HG03196 (cell line): ENCODE results near the gene SLC12A4.
A peak's percentile ranks its signal among the peaks of the same experiment; 100 is the strongest.
"Not testable (repeated sequence)": the region's sequence is repeated elsewhere in the genome, so short reads cannot be mapped to it uniquely, and the experiment has no call there.

ENCODE experiments used
- ATAC-seq: cut with Tn5 transposase; IDR thresholded peaks from one replicate; pipeline ENCODE4 v1.9.1; 2021; ENCODE audit not compliant: unreplicated experiment

SLC12A4 gene

DNA sequence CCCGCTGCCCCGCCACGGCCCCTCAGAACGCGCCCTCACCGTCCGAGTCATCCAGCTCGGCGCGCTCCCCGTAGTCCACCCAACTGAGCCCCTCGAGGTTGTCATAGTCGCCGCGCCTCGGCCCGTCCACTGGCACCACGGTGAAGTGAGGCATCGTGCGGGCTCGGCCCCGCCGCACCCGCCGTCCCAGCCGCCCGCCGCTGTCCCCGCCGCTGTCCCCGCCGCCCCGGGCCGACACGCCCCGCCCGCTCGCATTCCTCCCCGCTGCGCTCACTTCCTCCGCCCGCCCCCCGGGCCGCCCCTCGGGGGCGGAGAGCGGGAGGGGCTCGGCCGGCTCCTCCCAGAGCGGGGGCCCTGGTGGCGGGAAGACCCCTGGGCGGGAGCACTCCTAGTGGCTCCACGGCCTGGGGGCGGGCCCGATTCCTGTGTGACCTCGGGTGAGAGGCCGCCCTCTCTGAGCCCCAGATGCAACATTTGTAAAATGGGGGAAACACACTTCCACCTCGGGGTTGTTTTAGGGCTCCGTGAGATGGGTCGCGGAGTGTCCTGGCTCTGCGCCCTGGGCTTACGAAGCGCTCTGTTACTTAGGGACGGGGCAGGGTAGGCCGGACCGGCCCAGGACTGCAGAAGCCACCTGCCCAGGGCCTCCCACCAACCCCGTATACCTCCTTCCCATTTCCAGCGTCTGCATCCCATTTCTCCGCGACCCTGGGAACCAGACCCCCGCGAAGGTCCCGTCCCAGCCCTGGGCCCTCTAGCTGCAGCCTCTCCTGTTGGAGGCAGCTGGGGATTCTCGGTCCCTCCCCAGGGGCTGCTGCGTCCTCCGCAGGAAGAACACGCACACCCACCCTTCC is at the start of gene SLC12A4:
Gene SLC12A4 (minus strand): TSS at position 238 of the 854 bp plus-strand sequence. CDS start 84 bp downstream, at position 154.
- peak; percentile 65 for ATAC-seq

GRCh38 chr16:68015681-68016080 is 47.2 kb upstream of the SLC12A4 start, which contains the start of gene DPEP2NB:
DPEP2NB (minus strand) TSS chr16:68015911; CDS start chr16:68015770, 141 bp downstream.
- no peak for ATAC-seq

GRCh38 chr16:68013440-68013839 is 45.0 kb upstream of the SLC12A4 start:
- no peak for ATAC-seq

GRCh38 chr16:68009872-68010271 is 41.4 kb upstream of the SLC12A4 start:
- not testable (repeated sequence) for ATAC-seq

DNA sequence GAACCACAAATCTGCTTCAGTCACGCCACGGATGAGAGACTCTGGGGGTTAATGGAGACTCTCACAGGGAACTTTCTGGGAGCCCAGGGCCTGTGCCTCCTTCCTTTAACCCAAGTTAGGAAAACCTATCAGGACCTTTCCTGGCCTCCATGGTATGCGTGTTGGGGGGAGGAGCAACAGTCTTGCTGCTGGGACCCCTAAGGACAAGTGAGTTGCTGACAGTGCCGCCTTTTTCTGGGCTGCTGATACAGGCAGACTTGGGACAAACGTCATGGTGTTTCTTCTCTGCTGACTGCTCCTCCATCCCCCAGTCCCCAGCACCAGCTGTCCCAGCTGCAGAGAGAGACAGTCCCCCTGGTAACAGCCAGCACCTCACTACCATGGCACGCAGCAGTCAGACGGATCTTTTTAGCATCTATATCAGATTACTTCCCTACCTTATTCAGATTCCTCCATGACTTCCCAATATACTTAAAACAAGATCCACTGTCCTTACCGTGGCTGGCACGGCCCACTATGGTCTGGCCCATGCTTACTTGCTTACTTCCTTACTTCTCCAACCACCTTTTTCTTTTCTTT is 40.8 kb upstream of the SLC12A4 start:
- ATAC-seq = no peak

DNA sequence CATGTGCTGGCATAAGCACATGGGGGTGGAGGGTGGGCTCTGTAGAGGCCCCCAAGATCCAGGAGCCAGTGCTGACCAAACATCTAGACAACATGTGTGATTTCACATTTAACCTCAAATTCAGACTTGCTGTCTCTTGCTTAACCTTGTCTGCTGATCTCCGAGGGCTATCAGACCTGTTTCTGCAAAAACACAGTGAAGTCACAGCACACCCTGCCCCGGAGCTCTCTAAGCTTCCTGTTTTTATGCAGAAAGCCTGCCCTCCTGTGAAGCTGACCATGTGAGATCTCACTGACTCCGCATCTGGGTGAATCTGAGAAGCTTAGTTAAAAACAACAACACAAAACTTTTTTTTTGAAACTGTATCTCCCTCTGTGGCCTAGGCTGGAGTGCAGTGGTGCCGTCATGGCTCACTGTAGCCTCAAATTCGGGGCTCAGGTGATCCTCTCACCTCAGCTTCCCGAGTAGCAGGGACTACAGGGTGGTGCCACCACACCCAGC is 37.4 kb upstream of the SLC12A4 start:
- ATAC-seq = no peak

GRCh38 chr16:68005211-68005610 is 36.8 kb upstream of the SLC12A4 start:
- ATAC-seq = no peak

DNA sequence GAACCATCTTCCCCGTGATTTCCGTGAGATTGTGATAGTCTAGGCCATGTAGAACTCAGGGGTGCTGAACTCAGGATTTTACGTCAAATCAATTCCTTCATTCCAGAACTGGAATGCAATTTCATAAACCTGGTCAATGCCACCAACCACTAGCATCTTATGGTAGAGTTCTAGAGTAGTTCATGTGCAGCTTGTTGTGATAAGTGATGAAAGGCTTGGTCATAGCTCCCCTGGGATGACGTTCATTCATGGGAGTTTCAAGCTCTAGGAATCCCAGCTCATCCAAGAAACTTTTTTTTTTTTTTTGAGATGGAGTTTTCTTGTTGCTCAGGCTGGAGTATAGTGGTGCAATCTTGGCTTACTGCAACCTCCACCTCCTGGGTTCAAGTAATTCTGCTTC is 34.6 kb upstream of the SLC12A4 start:
- no peak for ATAC-seq

DNA sequence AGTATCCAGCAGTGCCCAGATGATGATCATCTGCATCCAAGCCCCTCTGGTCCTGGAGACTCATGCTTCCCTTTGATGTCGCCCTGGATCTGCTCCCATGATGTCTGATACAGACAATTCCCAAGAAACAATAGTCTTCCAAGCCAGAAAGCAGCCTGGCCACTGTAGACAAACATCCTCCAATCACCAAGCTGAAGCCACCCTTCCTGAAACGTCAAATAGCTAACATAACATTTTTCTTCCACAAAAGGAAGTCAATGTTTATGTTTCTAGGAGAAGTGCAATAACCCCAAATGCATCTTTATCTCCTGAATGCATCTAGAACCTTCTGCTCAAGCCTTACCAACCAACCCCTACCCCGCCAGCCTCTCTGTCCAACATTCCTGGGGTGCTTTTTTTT is 32.0 kb upstream of the SLC12A4 start:
- no peak for ATAC-seq

DNA sequence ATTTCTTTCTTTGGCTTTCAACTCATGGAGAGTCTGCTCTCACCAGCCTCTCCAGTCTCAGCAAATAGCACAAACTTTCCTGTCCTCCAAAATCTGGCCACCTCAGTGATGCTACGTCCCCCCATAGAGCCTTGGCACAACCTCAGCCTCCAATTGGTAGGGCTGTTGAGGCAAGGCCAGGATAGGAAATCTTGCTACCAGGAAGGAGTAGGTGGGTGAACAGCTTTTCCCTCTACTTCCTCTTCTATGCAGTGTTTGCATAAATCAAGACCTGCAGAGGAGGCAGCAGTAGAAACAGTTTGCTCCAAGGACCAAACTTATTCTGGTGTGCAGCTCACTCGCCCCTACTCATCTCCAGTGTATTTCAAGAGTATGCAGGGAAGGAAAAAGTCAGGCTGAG is 31.5 kb upstream of the SLC12A4 start:
- ATAC-seq = no peak

DNA sequence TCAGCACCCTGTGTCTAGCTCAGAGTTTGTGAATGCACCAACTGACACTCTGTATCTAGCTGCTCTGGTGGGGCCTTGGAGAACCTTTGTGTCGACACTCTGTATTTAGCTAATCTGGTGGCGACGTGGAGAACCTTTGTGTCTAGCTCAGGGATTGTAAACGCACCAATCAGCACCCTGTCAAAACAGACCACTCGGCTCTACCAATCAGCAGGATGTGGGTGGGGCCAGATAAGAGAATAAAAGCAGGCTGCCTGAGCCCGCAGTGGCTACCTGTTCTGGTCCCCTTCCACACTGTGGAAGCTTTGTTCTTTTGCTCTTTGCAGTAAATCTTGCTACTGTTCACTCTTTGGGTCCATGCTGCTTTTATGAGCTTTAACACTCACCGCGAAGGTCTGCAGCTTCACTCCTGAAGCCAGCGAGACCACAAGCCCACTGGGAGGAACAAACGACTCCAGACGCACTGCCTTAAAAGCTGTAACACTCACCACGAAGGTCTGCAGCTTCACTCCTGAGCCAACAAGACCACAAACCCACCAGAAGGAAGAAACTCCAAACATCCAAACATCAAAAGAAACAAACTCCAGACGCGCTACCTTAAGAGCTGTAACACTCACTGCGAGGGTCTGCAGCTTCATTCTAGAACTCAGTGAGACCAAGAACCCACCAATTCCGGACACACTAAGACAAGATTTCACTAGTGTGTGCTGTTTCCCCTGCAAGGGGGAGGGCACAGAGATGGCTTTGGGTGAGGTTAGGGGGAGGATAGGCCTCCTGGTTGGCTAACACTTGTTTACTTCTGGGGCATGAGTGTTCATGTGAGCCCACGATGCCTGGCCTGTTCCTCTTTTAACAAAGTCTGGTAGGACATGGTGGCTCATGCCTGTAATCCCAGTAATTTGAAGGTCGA is 30.6 kb upstream of the SLC12A4 start, which contains the start of gene DPEP2:
Gene DPEP2 (minus strand): TSS at position 706 of the 910 bp plus-strand sequence. CDS start 6,272 bp downstream, outside the sequence.
- not testable (repeated sequence) for ATAC-seq

- ATAC-seq = not testable (repeated sequence)
Observed at GRCh38 chr16:67998231-67998778, 29.9 kb upstream of the SLC12A4 start.

GRCh38 chr16:67996666-67997065 is 28.2 kb upstream of the SLC12A4 start:
- ATAC-seq = no peak

- ATAC-seq = no peak
Observed at GRCh38 chr16:67995423-67995822, 27.0 kb upstream of the SLC12A4 start.

DNA sequence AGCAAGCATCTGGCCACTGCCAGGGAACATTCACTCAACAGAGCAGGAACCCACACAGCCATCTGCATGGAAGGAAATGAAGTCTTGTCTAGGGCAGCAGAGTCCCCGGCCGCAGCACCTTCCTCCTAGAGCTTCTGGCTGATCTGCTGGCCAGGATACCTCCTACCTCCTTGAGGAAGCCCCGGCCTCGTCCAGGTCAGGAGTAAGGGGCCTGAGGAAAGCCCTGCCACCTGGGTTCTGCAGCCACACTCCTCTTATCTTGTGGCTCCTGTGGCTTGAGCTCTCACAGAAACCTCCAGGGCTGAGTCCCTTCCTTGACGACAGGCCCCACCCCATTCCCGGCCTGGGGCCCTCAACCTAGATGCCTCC is 25.6 kb upstream of the SLC12A4 start:
- not testable (repeated sequence) for ATAC-seq

- peak; percentile 53 for ATAC-seq
Observed at GRCh38 chr16:67993207-67994039, 25.0 kb upstream of the SLC12A4 start.

DNA sequence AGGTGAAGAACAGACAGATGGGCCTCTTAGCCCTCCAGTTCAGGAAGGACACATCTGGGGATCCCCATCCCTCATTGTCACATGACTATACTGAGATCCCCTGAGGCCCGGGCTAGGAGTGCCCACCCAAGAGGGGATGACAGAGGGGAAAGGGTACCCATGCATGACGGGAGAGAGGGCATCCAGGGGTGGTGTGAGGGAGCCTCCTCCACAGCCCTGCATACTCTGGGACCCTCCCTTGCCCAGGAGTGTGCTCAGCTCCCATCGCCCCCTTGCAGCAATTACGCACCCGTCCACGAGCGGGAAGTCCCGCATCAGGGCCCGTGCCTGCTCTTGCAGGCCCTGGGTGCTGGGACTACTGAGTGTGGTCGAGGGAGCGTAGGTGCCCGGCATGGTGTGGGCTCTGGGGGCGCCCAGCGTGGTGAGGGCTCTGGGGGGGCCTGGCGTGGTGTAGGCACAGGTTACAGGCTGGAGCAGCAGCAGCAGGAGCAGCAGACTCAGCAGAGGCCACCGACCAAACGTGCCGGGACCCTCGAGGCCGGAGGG is 24.3 kb upstream of the SLC12A4 start:
- no peak for ATAC-seq

DNA sequence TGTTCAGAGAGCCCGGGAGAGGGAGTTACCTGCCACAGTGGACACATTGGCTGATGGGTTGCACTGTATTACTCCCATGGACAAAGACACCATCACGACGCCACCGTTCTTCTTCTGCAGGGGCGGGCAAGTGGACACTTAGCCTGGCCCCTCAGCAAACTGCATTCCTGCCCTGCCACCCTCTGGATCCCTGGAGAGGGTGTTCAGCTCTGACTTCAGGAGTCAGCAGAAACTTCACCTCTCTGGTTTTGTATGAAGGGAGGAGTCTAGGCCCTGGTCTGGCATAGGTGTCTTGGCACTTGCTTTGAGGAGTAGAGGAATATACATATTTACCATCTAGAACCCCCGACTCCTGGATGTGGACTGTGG is 21.6 kb upstream of the SLC12A4 start:
- no peak for ATAC-seq

DNA sequence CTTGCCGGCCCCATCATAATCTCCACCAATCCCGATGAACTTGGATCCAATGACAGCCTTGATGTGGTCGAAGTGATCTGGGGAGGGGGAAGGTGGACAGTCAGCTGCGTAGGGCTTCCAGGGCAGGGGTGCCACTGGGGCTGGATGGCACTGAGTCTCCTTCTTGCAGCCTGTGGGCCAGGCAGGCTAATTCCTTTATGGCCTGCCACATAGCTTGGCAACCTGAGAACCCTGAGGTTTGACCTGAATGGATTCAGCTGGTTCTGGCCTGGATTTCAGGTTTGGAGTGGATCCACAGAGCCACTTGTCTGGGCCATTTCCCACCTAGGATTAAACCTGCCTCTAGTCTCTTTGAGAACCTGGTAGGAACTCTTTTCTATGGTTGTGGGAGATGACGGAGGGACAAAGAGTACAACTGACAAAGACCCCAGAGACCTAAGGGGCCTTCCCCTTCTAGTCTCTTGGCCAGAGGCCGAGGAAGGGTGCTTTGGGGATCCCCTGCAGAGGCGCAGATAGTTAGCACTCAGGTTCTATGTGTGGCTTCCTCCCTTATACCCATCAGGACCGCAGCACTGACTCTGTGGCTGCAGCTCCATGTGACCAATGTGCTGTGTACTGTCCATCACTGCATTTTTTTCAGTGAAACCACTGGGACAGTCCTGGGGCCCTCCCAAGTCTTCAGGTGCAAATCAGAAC is 21.0 kb upstream of the SLC12A4 start:
- ATAC-seq = no peak
